ENCODE measurements around the gene ANO1.

DNA sequence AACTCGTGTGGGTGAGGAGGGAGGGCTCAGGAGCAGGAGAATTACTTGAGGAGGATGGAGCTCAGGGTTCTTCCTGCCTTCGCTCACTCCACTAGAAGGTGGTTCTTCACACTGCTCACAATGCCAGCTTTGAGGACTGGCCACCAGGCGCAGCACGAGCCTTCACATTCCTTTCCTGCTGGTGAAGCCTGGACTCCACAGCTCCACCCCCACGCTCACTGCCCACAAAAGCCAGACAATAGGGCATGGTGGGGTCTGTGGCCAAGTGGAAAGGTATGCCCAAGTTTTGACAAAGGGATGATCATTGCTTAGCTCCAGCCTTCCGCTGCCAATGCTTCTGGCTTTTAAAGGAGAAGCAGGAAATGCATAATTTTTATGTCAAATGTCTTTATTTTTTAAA is 67.0 kb downstream of the ANO1 start:
- TF ChIP-seq, protein P1, sequence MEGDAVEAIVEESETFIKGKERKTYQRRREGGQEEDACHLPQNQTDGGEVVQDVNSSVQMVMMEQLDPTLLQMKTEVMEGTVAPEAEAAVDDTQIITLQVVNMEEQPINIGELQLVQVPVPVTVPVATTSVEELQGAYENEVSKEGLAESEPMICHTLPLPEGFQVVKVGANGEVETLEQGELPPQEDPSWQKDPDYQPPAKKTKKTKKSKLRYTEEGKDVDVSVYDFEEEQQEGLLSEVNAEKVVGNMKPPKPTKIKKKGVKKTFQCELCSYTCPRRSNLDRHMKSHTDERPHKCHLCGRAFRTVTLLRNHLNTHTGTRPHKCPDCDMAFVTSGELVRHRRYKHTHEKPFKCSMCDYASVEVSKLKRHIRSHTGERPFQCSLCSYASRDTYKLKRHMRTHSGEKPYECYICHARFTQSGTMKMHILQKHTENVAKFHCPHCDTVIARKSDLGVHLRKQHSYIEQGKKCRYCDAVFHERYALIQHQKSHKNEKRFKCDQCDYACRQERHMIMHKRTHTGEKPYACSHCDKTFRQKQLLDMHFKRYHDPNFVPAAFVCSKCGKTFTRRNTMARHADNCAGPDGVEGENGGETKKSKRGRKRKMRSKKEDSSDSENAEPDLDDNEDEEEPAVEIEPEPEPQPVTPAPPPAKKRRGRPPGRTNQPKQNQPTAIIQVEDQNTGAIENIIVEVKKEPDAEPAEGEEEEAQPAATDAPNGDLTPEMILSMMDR (IDR thresholded peaks at IDR 0.05; ENCODE audit: insufficient read depth, low read depth, low read length), result no peak
- TF ChIP-seq EZH2 (IDR thresholded peaks at IDR 0.05; ENCODE audit: insufficient read depth, low read length), result no peak
